Sciatic nerve (tissue), 2 donors: ENCODE data around the gene HS6ST3. TPM values are rescaled to one million over a fixed set of nuclear protein-coding genes. Genes with fewer than 3 reads are reported as not detected.

Experiments
- ATAC-seq: fragments of 200-7000 bp; cut with Tn5 transposase; one replicate; pipeline ENCODE4 v1.9.1; 2020; ENCODE audit warnings: mild to moderate bottlenecking, moderate library complexity
- DNase-seq: peaks from one replicate; pipeline ENCODE4 v3.0.0-alpha.2; 2020; ENCODE audit warnings: low spot score
- intact Hi-C: fragments of 100-400 bp; cut with DNase I; formaldehyde crosslinking; loops from one replicate; pipeline ENCODE4 v1.14.2; 2022
- total RNA-seq: library from RNA; stranded (reverse); fragmentation: NEBNext Ultra II Directional; extraction: Animal tissue kit (Norgen Biotek cat#: 25700); gene quantifications from one replicate; pipeline ENCODE4 v1.2.1, GENCODE V29; 2021
- donor health status: DM: no; HTN: no; CAD: no.
- donor health status: DM: no; HTN: no; CAD: no.

HS6ST3 gene
- total RNA-seq, 1 donor from 2014 or later, result 0.22 TPM

DNA sequence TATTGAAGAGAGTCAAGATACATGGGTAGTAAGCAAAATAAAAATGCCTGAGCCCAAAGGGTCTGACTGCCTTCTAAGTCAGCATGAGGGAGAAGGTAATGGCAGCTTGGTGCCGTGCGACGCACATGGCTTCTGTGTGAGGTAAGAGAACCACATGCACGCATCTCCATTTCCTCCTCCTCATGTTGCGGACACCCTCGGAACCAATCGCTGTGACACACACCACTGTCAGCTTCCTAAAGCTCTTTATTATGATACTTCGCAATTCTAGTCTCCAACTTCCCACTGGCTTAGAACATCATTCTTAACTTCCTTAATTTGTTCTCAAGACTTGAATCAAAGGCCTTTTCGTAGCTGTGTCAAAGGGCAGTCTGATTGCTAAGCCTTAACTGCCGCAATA, 734.2 kb downstream of the HS6ST3 start:
- intact Hi-C loops, result no loop called here
- DNase-seq, result no peak
- no peak for ATAC-seq

DNA sequence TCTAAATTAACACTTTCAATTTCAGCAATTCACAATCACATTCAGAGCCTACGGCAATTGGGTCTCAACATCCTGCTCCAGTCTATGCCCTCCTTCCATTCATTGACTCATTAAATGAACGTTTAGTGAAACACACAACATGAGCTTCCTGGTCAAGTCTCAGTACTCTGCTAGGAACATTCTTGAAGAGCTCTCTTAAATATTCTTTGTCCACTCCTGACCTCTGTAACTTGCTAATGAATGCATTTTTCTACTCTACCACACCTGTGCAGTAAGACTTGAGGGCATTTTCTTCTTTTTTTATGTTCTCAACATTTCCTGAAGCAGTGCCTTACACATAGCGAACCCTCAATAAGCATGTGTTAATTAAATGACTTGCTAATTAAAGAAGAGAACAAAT, 735.7 kb downstream of the HS6ST3 start:
- no peak for DNase-seq
- no peak for ATAC-seq
- intact Hi-C loops, result no loop called here

DNA sequence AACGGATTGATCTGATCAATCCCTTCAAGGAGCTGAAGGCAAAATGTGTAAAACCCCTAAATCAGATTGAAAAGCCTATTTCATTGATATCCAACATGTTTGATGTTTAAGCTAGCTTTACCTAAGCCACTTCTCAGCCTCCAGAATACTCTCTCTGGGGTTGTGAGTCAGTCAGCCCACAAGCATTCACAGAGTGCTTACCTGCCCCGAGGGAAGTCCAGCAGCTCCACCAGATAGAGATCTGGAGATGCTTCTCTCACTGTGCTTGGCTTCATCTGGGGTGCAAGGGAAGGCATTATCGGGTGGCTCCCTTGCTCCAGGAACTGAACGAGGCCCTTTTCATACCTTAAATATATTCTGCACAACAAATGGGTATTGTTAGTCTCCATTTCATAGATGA, 744.7 kb downstream of the HS6ST3 start:
- intact Hi-C loops, result no loop called here
- DNase-seq, result no peak
- no peak for ATAC-seq

DNA sequence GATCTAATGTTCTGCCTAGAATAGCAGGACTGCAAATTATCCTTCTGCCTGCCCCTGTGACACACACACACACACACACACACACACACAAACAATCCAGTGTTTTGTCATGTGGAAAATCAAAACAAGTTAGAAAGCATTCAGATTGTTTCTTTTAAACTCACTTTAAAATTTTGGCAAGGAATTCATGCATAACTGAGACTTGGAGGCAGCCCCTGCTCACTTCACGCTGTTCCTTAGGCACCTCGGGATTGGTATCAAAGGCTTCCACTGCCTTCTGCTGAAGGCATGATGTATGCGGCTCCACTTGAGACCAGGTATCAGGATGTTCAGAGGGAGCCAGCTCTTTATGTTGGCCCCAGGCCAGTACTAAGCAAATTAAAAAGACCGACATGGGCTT, 745.6 kb downstream of the HS6ST3 start:
- intact Hi-C loops, result no loop called here
- DNase-seq (no peak), ATAC-seq (no peak)

DNA sequence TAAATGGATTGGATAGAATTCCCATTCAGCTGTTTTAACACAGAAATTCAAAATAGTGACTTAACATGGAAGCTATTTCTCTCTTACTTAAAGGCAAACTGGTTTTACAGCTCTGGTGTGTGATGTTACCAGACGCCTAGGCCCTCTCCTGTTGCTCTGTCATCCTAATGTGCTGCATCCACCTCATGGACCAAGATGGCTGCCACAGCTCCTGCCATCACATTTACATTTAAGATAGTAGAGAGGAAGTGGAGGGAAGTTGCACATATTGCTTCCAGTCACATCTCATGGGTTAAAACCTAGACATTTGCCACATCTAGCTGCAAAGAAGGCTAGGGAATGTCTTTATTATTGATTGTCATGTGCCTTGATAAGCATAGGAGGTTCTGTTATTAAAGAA, 746.8 kb downstream of the HS6ST3 start:
- ATAC-seq (no peak), DNase-seq (no peak)
- intact Hi-C loops, result no loop called here

DNA sequence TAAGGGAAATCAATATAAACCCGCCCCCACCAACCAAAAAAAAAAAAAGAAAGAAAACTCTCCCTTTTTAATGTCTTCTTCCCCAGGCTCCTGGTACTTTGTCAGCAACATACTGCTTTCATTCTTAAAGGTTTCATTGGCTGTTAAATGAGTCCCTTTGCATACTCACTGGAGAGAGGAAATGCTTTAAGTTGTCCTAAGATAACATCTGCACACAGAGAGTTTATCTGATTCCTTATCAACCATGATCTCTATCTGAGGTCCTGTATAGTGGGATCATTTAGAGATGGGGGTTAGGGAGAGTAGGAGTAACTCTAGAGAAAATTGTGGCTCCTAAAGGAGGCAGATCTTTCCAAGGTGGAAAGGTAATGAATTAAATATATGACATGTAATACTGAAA, 747.9 kb downstream of the HS6ST3 start:
- intact Hi-C loops, result no loop called here
- DNase-seq (no peak), ATAC-seq (no peak)

DNA sequence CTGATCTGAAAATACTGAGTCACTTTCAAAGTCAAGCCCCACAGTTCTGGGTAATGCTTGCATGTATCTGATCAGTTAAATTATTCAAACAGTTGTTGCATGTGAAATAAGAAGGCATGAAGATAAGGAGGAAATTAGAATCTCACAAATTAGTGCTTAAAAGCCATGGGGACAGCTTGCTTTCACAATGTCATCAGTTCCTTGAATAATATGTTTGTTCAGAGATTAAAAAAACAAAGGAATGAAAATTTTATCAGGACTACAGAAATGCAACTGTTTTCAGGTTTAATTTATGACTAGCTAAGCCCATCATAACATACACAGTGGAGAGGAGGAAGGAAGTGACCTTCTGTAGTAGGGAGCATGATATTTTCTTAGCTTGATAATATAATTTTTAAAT, 754.3 kb downstream of the HS6ST3 start:
- ATAC-seq (no peak), DNase-seq (no peak)
- intact Hi-C loops, result no loop called here

DNA sequence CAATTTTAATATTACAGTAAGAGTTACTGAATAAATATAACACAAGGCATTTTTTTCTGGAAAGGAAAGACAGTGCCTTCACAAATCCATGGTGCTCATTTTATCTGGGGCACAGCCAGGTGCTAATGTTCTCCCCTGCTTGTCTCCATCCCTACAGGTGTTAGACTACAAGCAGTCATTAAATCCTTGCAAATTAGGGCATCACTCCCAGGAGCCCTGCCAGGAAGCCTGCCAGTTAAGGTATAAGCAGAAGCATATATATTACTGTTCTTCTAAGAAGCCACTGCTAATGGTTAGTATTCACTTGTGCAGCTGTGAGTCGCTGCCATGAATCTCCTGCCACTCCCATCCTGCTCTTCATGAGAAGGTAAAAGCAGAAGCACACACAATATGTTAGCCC, 754.7 kb downstream of the HS6ST3 start:
- intact Hi-C loops, result no loop called here
- DNase-seq (no peak), ATAC-seq (no peak)

DNA sequence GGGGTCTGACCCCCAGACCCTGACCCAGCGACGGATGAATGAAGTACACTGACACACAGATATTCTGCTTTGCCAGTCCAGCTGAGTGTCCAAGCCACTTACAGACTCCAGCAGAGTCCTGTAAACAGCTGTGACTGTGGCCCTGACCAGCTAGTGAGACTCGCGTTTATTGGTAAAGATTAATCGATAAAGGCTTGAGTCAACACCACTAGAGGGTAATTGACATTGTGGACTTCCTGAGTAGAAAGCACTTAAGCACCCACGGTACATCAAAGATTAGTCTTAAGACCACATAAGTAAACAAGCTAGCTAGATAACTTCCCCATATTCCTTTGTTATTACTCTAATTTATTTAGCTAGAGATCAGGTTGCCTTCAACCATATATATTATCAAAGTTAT, 758.4 kb downstream of the HS6ST3 start:
- no peak for ATAC-seq
- intact Hi-C loops, result no loop called here
- no peak for DNase-seq

DNA sequence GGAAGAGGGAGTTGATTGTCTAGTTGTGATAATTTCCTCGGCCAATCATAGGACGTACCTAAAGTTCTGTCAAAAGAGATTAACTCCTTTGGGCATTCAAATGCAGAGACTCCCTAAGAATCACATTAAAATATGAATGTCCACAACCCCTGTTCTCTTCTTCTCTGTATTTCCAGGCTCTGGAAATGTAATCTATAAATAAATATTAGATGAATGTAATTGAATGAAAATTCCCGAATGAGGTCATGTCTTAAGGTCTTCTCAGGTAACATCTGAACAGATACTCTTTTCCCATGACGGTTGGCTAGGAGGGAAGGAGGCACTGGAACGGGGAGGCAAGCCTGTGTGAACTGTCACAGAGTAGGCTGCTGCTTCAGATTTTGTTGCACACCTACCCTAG, 759.2 kb downstream of the HS6ST3 start:
- ATAC-seq (no peak), DNase-seq (no peak)
- intact Hi-C loops, result no loop called here

DNA sequence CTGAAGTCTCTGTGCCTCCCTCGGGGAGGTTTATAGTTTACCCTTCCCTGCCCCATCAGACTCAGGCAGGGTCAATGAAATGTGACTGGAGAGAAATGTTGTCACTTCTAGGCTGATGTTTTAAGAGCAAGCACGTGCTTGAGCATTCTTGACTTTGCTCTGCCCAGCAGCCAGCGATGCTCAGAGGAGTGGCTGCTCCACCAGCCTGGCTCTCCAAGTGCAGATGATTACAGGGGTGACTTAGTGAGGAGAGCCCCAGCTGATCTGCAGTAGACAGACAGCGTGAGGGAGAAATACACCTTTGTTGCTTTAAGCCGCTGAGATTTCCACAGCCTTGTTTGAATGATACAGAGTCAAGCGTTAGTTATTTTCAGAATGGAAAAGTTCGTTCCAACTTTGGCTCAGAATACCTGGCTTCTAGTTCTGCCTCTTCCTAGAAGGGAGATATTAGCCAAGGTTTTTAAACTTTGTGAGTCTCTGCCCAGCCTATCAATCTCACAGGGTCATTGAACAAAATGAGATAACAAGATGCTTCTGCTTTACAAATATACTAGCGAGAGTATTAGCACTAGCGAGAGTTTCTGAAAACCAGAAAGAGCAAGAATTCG, 760.7 kb downstream of the HS6ST3 start:
- DNase-seq (no peak), ATAC-seq (no peak)
- intact Hi-C loops, result no loop called here

DNA sequence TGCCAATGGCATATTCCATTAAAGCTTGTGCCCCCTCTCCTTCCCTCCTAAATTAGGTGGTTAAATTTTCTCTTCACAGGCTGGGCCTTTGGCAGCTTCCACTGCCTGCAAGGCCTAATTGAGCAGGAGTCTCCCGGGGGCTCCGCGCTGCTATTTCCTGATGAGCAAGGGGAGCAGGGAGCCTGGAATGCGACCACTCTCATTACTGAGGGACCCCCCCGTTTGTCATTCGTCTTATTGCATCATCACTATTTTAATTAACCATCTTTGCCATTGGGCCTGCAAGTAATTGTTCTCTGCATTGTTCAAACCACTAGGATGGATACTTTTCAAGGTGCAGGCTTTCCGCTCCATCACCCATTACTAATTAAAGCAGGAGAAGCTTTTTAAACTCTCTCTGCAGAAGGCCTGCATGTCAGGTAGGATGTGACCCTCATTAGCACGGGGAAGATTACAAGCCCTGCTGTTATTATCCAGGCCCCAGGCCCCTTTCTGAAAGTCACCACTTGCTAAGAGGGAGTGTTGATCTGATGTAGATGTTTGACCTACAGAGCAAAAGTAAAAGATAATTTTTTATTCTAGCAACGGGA, 762.0 kb downstream of the HS6ST3 start:
- DNase-seq (no peak), ATAC-seq (no peak)
- intact Hi-C loops, result no loop called here

DNA sequence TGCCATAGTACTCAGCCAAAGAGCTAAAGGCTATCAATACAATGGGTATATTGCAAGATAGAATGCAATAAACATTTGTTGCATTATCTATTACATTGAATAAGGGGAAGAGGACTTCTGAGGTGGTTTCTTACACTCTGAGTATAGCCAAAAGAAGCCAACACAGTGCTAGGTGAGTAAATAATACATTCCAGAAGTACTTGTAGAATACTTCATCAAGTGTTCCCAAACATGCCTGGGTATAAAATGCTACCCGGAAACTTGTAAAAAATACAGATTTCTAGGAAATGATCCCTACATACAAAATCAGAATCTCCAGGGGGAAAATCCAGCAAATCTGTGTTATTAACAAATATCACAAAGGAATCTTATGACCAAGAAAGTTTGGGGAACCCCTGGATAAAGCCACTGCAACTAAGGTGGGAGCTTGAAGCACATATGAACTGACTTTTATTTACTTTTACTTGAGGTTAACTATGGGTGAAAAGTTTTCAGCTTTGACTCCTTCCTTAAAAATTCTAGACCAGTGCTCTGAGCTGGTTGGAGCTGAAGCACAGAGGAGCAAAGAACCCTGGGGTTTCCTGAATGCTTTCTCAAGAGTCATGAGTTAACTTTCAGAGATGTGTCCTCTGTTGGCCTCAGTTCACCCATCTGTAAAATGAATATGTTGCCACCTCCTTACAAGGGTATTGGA, 768.4 kb downstream of the HS6ST3 start:
- ATAC-seq (no peak), DNase-seq (no peak)
- intact Hi-C loops, result no loop called here

DNA sequence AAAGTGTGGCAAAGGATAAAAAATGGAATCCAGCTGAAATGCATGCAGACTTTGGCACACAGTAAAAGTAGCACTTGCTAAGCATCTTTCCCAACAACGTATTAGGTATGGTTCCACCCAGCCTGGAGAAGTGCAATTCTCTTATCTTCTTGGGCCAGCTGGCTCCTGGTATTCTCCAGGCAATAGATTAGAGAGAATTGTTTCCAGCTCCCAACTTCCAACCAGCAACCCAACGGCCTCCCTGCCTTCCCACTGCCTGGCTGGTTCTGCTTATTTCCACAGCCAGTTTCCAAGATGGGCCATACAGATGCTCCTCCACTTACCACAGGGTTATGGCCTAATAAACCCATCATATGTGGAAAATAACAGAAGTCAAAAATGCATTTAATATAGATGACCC, 771.0 kb downstream of the HS6ST3 start:
- DNase-seq (no peak), ATAC-seq (peak; percentile 74)
- intact Hi-C loops, result no loop called here

DNA sequence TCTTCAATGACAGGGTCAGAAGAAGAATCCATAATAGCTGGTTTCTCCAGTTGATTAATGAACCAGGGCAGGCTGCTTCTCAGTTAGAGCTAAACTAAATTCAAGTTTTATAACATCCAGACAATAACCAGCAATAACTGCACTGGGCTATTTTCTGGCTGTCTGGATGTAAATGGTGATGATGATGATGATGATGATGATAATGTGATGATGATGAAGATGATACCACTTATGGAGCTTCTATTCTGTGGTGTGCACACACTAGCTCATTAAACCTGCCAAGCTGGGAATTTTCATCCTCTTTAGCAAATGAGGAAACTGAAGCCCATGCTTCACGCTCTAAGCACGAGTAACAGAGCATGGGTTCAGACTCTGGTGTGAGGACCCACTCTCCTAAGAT, 772.2 kb downstream of the HS6ST3 start:
- no peak for ATAC-seq
- DNase-seq, result no peak
- intact Hi-C loops, result no loop called here

DNA sequence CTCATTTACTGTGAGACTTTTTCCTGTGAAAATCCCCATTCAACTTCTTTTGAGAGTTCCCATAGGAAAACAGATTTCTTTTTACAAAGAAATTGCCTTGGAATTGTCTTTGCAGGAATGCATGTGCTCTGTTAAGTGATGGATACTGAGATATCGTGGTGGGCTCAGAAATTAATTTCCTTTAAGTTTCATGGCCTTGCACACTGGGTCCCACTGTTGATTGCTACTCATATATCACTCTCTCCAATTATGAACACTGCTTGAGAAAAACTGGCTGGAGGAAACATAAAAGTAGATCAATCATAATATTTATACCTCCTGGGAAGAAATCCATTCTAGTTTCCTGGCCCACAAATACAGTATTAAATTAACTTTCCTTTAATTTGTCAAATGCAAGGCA, 773.1 kb downstream of the HS6ST3 start:
- ATAC-seq, result no peak
- intact Hi-C loops, result no loop called here
- DNase-seq, result no peak

DNA sequence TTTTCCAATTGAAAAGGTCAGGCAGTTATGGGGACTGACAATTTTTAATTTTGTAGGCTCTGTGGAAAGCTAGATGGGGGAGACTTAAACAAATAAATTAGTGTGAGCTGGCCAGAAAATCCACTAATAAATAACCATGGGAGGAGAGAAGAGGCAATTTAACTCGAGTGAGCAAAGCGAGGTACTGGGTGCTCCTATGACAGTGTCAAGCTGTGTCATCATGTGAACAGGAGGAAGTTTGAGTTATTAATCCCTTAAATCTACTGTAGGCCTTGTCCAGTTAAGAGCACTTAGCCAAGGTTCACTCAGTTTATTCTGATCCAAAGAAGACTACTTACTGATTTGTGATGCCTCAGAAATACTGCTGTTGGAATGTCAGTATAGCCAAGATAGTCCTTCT, 781.6 kb downstream of the HS6ST3 start:
- intact Hi-C loops, result no loop called here
- ATAC-seq (no peak), DNase-seq (no peak)

DNA sequence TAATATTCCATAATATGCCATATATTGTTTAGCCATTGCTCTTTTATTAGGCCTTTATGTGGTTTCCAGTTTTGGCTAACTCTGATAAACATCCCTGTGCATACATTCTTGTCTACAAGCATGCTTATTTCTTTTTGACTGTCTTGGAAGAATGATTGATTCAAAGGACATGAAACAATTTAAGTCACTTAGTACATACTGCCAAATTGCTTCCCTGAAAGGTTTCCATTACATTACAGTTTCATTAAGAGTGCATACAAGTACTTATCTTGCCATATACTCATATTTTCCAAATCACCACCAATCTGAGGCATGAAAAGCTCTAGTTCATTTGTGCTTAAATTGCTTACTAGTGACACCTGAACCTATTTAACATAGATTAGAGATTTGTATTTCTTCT, 790.5 kb downstream of the HS6ST3 start:
- no peak for DNase-seq
- no peak for ATAC-seq
- intact Hi-C loops, result no loop called here
